HCT116 (cell line): ENCODE measurements around the gene SIGLEC7. TPM values are rescaled to one million over a fixed set of nuclear protein-coding genes. Genes with fewer than 3 reads are reported as not detected.

ENCODE experiments used
- ATAC-seq: fragments of 200-7000 bp; cut with Tn5 transposase; 2 replicates; pipeline ENCODE4 v1.9.1; 2020; ENCODE audit warnings: mild to moderate bottlenecking, moderate library complexity
- BruUV-seq: library from RNA; stranded (reverse); fragments of 400-500 nt; replicated peaks from 2 replicates; lab custom pipeline; 2021; lab: Mats Ljungman, UMichigan
- CTCF ChIA-PET: fragments of 300-600 bp; sonication (Branson Sonifier 250); formaldehyde crosslinking; loops from one replicate; lab custom pipeline; 2021; ENCODE audit warnings: antibody characterized with exemption; lab: Charles Lee
- POLR2A ChIA-PET: fragments of 300-600, 350-600 bp; sonication (Branson Sonifier 250); formaldehyde crosslinking; loops from one replicate; lab custom pipeline; 2021; ENCODE audit warnings: antibody characterized with exemption; lab: Charles Lee
- RAD21 ChIA-PET, 2 experiments: fragments of 300-600 bp; sonication (Branson Sonifier 250); formaldehyde crosslinking; loops; one replicate each; lab custom pipeline; 2023; ENCODE audit warnings: low total read pairs in 2 of 2; ENCODE audit not compliant: uncharacterized antibody in 2 of 2, unreplicated experiment in 2 of 2, low non-redundant PET in 1 of 2; lab: Charles Lee
- DNase-seq: peaks from one replicate; pipeline ENCODE4 v3.0.0-alpha.2; 2010; ENCODE audit warnings: low read depth, low spot score
- H2AFZ ChIP-seq: fragments of 200-600 bp; shearing (Covaris generic), sonication (generic); 2 replicates; pipeline ENCODE4 v1.6.1; 2017; ENCODE audit warnings: low read depth, mixed run types, mixed read lengths, antibody characterized with exemption, low read length; ENCODE audit not compliant: poor library complexity, severe bottlenecking
- H3K27ac ChIP-seq: 2 replicates; pipeline ENCODE4 v1.5.1; 2012; ENCODE audit warnings: low read depth, low read length
- H3K27me3 ChIP-seq: fragments of 200-600 bp; sonication (generic); 2 replicates; pipeline ENCODE4 v1.6.1; 2016; ENCODE audit warnings: mixed run types, low read length, mixed read lengths; ENCODE audit not compliant: insufficient read depth
- H3K36me3 ChIP-seq, 2 experiments: fragments of 200-500 bp in 1 of 2; fragments of 200-600 bp in 1 of 2; sonication (Bioruptor generic) in 1 of 2; sonication (generic) in 1 of 2; 2 replicates each; pipeline versions ENCODE4 v1.5.1 to v1.6.1; 2014 to 2016; ENCODE audit warnings: low read length in 2 of 2, inconsistent platforms in 1 of 2, mixed read lengths in 1 of 2, mixed run types in 1 of 2; ENCODE audit not compliant: insufficient read depth in 2 of 2, control insufficient read depth in 1 of 2
- H3K4me1 ChIP-seq, 2 experiments: fragments of 200-600 bp in 1 of 2; sonication (generic) in 1 of 2; 2 replicates each; pipeline versions ENCODE4 v1.5.1 to v1.6.1; 2012 to 2017; ENCODE audit warnings: low read length in 2 of 2, inconsistent platforms in 1 of 2, mild to moderate bottlenecking in 1 of 2, mixed read lengths in 1 of 2, mixed run types in 1 of 2, moderate library complexity in 1 of 2; ENCODE audit not compliant: insufficient read depth in 2 of 2, control insufficient read depth in 1 of 2
- H3K4me2 ChIP-seq: fragments of 200-600 bp; sonication (generic); 2 replicates; pipeline ENCODE4 v1.6.1; 2017; ENCODE audit warnings: mixed run types, low read length, mixed read lengths
- H3K4me3 ChIP-seq, 2 experiments: fragments of 200-600 bp in 1 of 2; sonication (generic) in 1 of 2; replicated peaks in 1 of 2; 2 replicates each; pipeline ENCODE4 v1.5.1; 2011 to 2016; ENCODE audit warnings: low read length in 2 of 2, control low read depth in 1 of 2, low read depth in 1 of 2, mild to moderate bottlenecking in 1 of 2, mixed read lengths in 1 of 2, mixed run types in 1 of 2
- H3K79me2 ChIP-seq: fragments of 200-600 bp; sonication (generic); 2 replicates; pipeline ENCODE4 v1.6.1; 2017; ENCODE audit warnings: mild to moderate bottlenecking, mixed run types, low read length, moderate library complexity, mixed read lengths; ENCODE audit not compliant: insufficient read depth
- H3K9ac ChIP-seq: fragments of 200-600 bp; sonication (generic); 2 replicates; pipeline ENCODE4 v1.6.1; 2016; ENCODE audit warnings: low read length, mixed read lengths
- H3K9me2 ChIP-seq: fragments of 200-600 bp; sonication (generic), shearing (Covaris generic); 2 replicates; pipeline ENCODE4 v1.6.1; 2017; ENCODE audit warnings: mixed run types, mild to moderate bottlenecking, moderate library complexity; ENCODE audit not compliant: insufficient read depth
- H3K9me3 ChIP-seq, 2 experiments: fragments of 200-500 bp in 1 of 2; fragments of 200-600 bp in 1 of 2; sonication (Bioruptor generic) in 1 of 2; sonication (generic) in 1 of 2; 2 replicates each; pipeline ENCODE4 v1.6.1; 2014 to 2017; ENCODE audit warnings: low read length in 2 of 2, mixed read lengths in 2 of 2, inconsistent platforms in 1 of 2, low read depth in 1 of 2, mild to moderate bottlenecking in 1 of 2, mixed run types in 1 of 2, moderate library complexity in 1 of 2; ENCODE audit not compliant: control insufficient read depth in 1 of 2, insufficient read depth in 1 of 2
- H4K20me1 ChIP-seq: fragments of 200-600 bp; sonication (generic), shearing (Covaris generic); 2 replicates; pipeline ENCODE4 v1.6.1; 2017; ENCODE audit warnings: mixed run types, mild to moderate bottlenecking, moderate library complexity; ENCODE audit not compliant: insufficient read depth
- FOSL1 ChIP-seq: IDR thresholded peaks from 2 replicates; pipeline ENCODE4 v1.6.1; 2012; ENCODE audit warnings: low read depth
- JUND ChIP-seq: IDR thresholded peaks from 2 replicates; pipeline ENCODE4 v1.6.1; 2012
- POLR2A ChIP-seq: IDR thresholded peaks from 2 replicates; pipeline ENCODE4 v1.7.0; 2011; ENCODE audit warnings: borderline replicate concordance; ENCODE audit not compliant: insufficient read depth, insufficient read length; ENCODE audit errors: extremely low read depth
- POLR2AphosphoS5 ChIP-seq: IDR thresholded peaks from 2 replicates; pipeline ENCODE4 v1.6.1; 2011; ENCODE audit warnings: mild to moderate bottlenecking, low read depth, low read length, moderate library complexity
- RAD21 ChIP-seq: IDR thresholded peaks from 2 replicates; pipeline ENCODE4 v1.6.1; 2012; ENCODE audit warnings: low read depth, mild to moderate bottlenecking
- REST ChIP-seq: IDR thresholded peaks from 2 replicates; pipeline ENCODE4 v1.6.1; 2012; ENCODE audit warnings: low read depth
- SIN3A ChIP-seq: IDR thresholded peaks from 2 replicates; pipeline ENCODE4 v1.6.1; 2012; ENCODE audit warnings: low read depth
- SRF ChIP-seq: IDR thresholded peaks from 2 replicates; pipeline ENCODE4 v1.6.1; 2012; ENCODE audit warnings: low read depth
- ZNF274 ChIP-seq: fragments of 200-500 bp; sonication (Bioruptor generic); IDR thresholded peaks from 2 replicates; pipeline ENCODE4 v1.6.1; 2014; ENCODE audit warnings: mild to moderate bottlenecking, low read depth, low read length, inconsistent platforms
- intact Hi-C: fragments of 100-400 bp; cut with micrococcal nuclease; formaldehyde crosslinking; loops from 2 replicates; pipeline ENCODE4 v1.10.0; 2022
- total RNA-seq: library from RNA; stranded (reverse); gene quantifications from one replicate; pipeline ENCODE4 v1.2.1, GENCODE V29; 2021; ENCODE audit not compliant: unreplicated experiment
- TF ChIP-seq, protein P1 (sequence below): IDR thresholded peaks from 2 replicates; pipeline ENCODE4 v1.6.1; 2012
- TF ChIP-seq, protein P2 (sequence below), 3 experiments: fragments of 200-600 bp in 1 of 3; sonication (generic) in 1 of 3; IDR thresholded peaks in 2 of 3; conservative IDR thresholded peaks in 1 of 3; 2 replicates each; pipeline ENCODE4 v1.5.1; 2012 to 2017; ENCODE audit warnings: low read depth in 2 of 3, low read length in 2 of 3, antibody characterized with exemption in 1 of 3, borderline replicate concordance in 1 of 3, control low read depth in 1 of 3, mild to moderate bottlenecking in 1 of 3, mixed read lengths in 1 of 3, mixed run types in 1 of 3, moderate library complexity in 1 of 3; ENCODE audit not compliant: insufficient read depth in 1 of 3

Gene SIGLEC7
- total RNA-seq, 1 experiment from 2014 or later = not detected

DNA sequence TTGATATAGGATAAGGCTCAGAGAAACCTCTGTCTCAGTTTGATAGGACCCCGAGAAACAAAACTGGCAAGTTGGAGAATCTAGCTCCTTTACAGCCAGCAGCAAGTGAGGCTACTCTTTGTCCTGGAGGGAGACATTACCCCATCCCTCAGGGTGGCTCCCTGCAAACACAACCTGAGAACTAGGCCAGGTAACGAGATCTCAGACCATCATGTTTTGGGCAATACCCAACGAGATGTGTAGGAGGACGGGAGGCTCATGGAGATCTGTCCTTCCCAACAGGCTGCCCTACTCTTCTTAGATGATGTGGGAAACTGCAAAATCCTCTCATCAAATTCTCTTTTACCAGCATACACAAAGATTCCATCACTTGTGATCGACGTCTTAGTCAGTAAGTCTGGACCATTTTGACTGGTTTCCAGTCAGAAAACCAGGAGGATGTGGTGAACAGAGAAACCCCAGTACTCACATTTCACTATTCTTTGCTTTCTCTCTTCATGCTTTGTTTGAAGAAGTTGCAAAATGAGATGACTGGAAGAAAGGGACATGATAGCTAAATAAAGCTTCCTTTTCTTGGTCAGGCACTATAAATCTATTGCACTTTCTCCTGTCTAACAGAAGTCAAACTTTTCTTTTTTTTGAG lies 27.9 kb upstream of the SIGLEC7 start:
- Histone ChIP-seq H3K27ac (no peak overlapping the region), H3K4me3 (no peak overlapping the region), H3K9me3 (no peaks in the 10 kb centered on the region), H3K27me3 (no peaks in the 10 kb centered on the region; the same call in 1 of the 2 replicates), H3K79me2 (no peaks in the 10 kb centered on the region), H3K9ac (no peak overlapping the region), H3K9me2 (no peaks in the 10 kb centered on the region), H4K20me1 (no peaks in the 10 kb centered on the region), H3K36me3 (no peaks in the 10 kb centered on the region), H2AFZ (no peak overlapping the region), H3K4me1 (peaks cover 9 to 25% of the 10 kb centered on the region in 2 experiments; a peak in 3 of 4 replicates), H3K4me2 (no peak overlapping the region)
- ChIA-PET POLR2A (no interaction called here), CTCF (no interaction called here), RAD21 (no interaction called here)
- DNase-seq = no peak
- intact Hi-C loops = no loop called here
- no TSS peak for BruUV-seq
- TF ChIP-seq POLR2AphosphoS5 = no peak
- TF ChIP-seq RAD21 = no peak
- TF ChIP-seq SRF = no peak
- no peak for TF ChIP-seq FOSL1
- no peak for TF ChIP-seq SIN3A
- TF ChIP-seq, protein P1, sequence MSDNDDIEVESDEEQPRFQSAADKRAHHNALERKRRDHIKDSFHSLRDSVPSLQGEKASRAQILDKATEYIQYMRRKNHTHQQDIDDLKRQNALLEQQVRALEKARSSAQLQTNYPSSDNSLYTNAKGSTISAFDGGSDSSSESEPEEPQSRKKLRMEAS = no peak
- TF ChIP-seq, protein P2, sequence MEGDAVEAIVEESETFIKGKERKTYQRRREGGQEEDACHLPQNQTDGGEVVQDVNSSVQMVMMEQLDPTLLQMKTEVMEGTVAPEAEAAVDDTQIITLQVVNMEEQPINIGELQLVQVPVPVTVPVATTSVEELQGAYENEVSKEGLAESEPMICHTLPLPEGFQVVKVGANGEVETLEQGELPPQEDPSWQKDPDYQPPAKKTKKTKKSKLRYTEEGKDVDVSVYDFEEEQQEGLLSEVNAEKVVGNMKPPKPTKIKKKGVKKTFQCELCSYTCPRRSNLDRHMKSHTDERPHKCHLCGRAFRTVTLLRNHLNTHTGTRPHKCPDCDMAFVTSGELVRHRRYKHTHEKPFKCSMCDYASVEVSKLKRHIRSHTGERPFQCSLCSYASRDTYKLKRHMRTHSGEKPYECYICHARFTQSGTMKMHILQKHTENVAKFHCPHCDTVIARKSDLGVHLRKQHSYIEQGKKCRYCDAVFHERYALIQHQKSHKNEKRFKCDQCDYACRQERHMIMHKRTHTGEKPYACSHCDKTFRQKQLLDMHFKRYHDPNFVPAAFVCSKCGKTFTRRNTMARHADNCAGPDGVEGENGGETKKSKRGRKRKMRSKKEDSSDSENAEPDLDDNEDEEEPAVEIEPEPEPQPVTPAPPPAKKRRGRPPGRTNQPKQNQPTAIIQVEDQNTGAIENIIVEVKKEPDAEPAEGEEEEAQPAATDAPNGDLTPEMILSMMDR (IDR thresholded peaks at IDR 0.05 in 2 of 3, conservative IDR thresholded peaks at IDR 0.05 in 1 of 3; ENCODE audit: borderline replicate concordance in 1 of 3, insufficient read depth in 1 of 3, low read depth in 2 of 3, low read length in 2 of 3) = no peak
- TF ChIP-seq JUND = no peak
- no peak for TF ChIP-seq POLR2A
- no peak for TF ChIP-seq REST
- TF ChIP-seq ZNF274 = no peak
- ATAC-seq = no peak
